ENCODE data around the gene GPR32. TPM values are rescaled to one million over a fixed set of nuclear protein-coding genes. Genes with fewer than 3 reads are reported as not detected.
"Not testable (repeated sequence)": the region's sequence is repeated elsewhere in the genome, so short reads cannot be mapped to it uniquely, and the experiment has no call there.

Gene GPR32
- total RNA-seq, 4 donors from 2014 or later = not detected

GRCh38 chr19:50749490-50749889, 20.8 kb upstream of the GPR32 start:
- TF ChIP-seq, protein P1, sequence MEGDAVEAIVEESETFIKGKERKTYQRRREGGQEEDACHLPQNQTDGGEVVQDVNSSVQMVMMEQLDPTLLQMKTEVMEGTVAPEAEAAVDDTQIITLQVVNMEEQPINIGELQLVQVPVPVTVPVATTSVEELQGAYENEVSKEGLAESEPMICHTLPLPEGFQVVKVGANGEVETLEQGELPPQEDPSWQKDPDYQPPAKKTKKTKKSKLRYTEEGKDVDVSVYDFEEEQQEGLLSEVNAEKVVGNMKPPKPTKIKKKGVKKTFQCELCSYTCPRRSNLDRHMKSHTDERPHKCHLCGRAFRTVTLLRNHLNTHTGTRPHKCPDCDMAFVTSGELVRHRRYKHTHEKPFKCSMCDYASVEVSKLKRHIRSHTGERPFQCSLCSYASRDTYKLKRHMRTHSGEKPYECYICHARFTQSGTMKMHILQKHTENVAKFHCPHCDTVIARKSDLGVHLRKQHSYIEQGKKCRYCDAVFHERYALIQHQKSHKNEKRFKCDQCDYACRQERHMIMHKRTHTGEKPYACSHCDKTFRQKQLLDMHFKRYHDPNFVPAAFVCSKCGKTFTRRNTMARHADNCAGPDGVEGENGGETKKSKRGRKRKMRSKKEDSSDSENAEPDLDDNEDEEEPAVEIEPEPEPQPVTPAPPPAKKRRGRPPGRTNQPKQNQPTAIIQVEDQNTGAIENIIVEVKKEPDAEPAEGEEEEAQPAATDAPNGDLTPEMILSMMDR (IDR thresholded peaks at IDR 0.05) = no peak
- no peak for TF ChIP-seq POLR2A (IDR thresholded peaks at IDR 0.05)
- TF ChIP-seq EP300 (IDR thresholded peaks at IDR 0.05) = no peak

DNA sequence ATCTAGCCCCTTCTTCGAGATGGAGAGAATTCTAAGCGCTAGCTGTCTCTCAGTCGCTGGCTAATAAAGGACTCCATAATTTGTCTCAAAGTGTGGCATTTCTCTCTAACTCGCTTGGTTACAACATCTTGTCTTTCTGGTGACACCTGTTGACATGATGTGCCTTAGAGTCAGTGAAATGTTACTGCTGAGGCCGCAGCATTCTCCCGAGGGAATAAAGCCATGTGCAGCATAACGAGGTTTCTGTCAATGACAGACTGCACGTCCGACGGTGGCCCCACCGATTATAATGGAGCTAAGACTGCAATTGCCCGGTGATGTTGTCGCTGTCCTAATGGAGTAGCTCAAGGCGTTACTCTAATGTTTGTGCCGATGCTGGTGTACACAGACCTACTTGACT, 20.3 kb upstream of the GPR32 start:
- Histone ChIP-seq H3K27ac (no peak overlapping the region), H3K9me3 (no peaks in the 10 kb centered on the region), H3K36me3 (no peaks in the 10 kb centered on the region), H3K4me1 (no peaks in the 10 kb centered on the region), H3K4me3 (no peak overlapping the region), H3K27me3 (peaks cover 77% of the 10 kb centered on the region)
- TF ChIP-seq, protein P1 (IDR thresholded peaks at IDR 0.05) = no peak
- TF ChIP-seq POLR2AphosphoS5 (IDR thresholded peaks at IDR 0.05) = no peak
- TF ChIP-seq EP300 (IDR thresholded peaks at IDR 0.05) = no peak
- no peak for TF ChIP-seq POLR2A (IDR thresholded peaks at IDR 0.05)
- no peak for ATAC-seq
- WGBS, 2 donors (ENCODE audit: low coverage in 1 of 2) = 10 to 64% methylated on average over 5 to 15 of the region's 15 CpGs

More at GRCh38 chr19:50749490-50749889, 20.8 kb upstream of the GPR32 start:
- no peaks in the 10 kb centered on the region for H3K4me1 ChIP-seq
- H3K27me3 ChIP-seq = peaks cover 72% of the 10 kb centered on the region
- H3K27ac ChIP-seq = no peak overlapping the region
- ATAC-seq = no peak
- no peaks in the 10 kb centered on the region for H3K36me3 ChIP-seq
- no peak overlapping the region for H3K4me3 ChIP-seq
- WGBS, 2 donors (ENCODE audit: low coverage in 1 of 2) = 46% methylated on average over 5 to 6 of the region's 6 CpGs
- no peaks in the 10 kb centered on the region for H3K9me3 ChIP-seq

- H3K36me3 ChIP-seq = no peaks in the 10 kb centered on the region
- H3K4me3 ChIP-seq = no peak overlapping the region
- no peak for TF ChIP-seq POLR2A (IDR thresholded peaks at IDR 0.05)
- no peak for TF ChIP-seq EP300 (IDR thresholded peaks at IDR 0.05)
- TF ChIP-seq, protein P1 (IDR thresholded peaks at IDR 0.05) = no peak
- no peak for TF ChIP-seq POLR2AphosphoS5 (IDR thresholded peaks at IDR 0.05)
- H3K27ac ChIP-seq = no peak overlapping the region
- no peaks in the 10 kb centered on the region for H3K4me1 ChIP-seq
- 82 to 100% methylated on average over 1 to 3 of the region's 4 CpGs for WGBS, 2 donors (ENCODE audit: low coverage in 1 of 2)
- no peaks in the 10 kb centered on the region for H3K9me3 ChIP-seq
- H3K27me3 ChIP-seq = peaks cover 85% of the 10 kb centered on the region
- ATAC-seq = no peak
Measured at GRCh38 chr19:50753879-50754278, 16.4 kb upstream of the GPR32 start.

DNA sequence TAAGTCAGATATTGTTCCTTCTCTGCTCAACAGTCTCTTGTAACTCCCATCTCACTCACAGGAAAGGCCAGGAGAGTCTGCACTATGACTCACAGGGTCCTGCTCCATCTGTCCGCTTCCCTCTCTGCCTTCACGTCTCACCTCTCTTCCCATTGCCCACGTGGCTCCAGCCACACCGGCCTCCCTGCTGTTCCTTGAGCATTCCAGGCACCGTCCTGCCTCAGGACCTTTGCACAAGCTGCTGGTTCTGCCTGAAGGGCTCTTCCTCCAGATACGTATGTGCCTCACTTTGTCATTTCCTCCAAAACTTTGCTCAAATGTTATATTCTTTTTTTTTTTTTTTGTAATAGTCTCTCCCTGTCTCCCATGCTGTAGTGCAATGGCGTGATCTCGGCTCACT, 14.0 kb upstream of the GPR32 start:
- H3K27me3 ChIP-seq = peaks cover 63% of the 10 kb centered on the region
- not testable (repeated sequence) for H3K4me1 ChIP-seq, ATAC-seq, H3K9me3 ChIP-seq, H3K4me3 ChIP-seq, H3K36me3 ChIP-seq, H3K27ac ChIP-seq
- 51 to 65% methylated on average over 5 to 8 of the region's 8 CpGs for WGBS, 2 donors (ENCODE audit: low coverage in 1 of 2)

GRCh38 chr19:50757624-50758023, 12.6 kb upstream of the GPR32 start:
- H3K4me3 ChIP-seq, H3K36me3 ChIP-seq, H3K4me1 ChIP-seq, H3K27ac ChIP-seq, H3K9me3 ChIP-seq, ATAC-seq: not testable (repeated sequence)
- H3K27me3 ChIP-seq = peaks cover 66% of the 10 kb centered on the region
- 59% methylated on average over 2 of the region's 3 CpGs; no CpG with 5 or more reads in 1 of the 2 donors for WGBS, 2 donors (ENCODE audit: low coverage in 1 of 2)

DNA sequence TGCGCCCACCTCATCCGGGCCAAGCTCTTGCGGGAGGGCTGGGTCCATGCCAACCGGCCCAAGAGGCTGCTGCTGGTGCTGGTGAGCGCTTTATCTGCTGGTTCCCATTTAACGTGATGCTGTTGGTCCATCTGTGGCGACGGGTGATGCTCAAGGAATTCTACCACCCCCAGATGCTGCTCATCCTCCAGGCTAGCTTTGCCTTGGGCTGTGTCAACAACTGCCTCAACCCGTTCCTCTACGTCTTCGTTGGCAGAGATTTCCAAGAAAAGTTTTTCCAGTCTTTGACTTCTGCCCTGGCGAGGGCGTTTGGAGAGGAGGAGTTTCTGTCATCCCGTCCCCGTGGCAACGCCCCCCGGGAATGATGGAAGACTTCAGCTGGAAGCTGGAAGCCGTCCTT, 11.2 kb upstream of the GPR32 start:
- H3K36me3 ChIP-seq, H3K4me1 ChIP-seq, ATAC-seq, H3K27ac ChIP-seq, H3K4me3 ChIP-seq, H3K9me3 ChIP-seq: not testable (repeated sequence)
- no CpG with 5 or more reads among the region's 18 CpGs for WGBS, 2 donors (ENCODE audit: low coverage in 1 of 2)
- peaks cover 66% of the 10 kb centered on the region for H3K27me3 ChIP-seq

GRCh38 chr19:50759886-50760285, 10.4 kb upstream of the GPR32 start:
- H3K9me3 ChIP-seq = no peaks in the 10 kb centered on the region
- no peak overlapping the region for H3K4me3 ChIP-seq
- no peaks in the 10 kb centered on the region for H3K4me1 ChIP-seq
- H3K27ac ChIP-seq = no peak overlapping the region
- 61 to 66% methylated on average over 4 of the region's 4 CpGs for WGBS, 2 donors (ENCODE audit: low coverage in 1 of 2)
- no peak for ATAC-seq
- TF ChIP-seq POLR2AphosphoS5 (IDR thresholded peaks at IDR 0.05) (no peak), POLR2A (IDR thresholded peaks at IDR 0.05) (no peak), EP300 (IDR thresholded peaks at IDR 0.05) (no peak)
- TF ChIP-seq, protein P1 (IDR thresholded peaks at IDR 0.05) = no peak
- no peaks in the 10 kb centered on the region for H3K36me3 ChIP-seq
- H3K27me3 ChIP-seq = peaks cover 64% of the 10 kb centered on the region

DNA sequence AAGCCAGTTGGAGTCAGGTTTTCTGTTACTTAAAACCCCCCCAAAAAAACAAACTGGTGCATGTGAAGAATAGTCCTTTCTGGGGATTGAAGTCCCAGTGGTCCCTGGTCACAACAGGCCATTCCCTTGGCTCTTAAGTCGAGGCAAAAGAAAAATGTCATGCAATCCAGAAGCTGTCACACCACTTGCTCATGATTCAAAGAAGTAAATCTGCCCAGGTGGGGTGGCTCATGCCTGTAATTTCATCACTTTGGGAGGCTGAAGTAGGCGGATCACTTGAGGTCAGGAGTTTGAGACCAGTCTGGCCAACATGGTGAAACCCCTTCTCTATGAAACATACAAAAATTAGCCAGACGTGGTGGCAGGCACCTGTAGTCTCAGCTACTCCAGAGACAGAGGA, 8.8 kb upstream of the GPR32 start:
- H3K27ac ChIP-seq, H3K9me3 ChIP-seq, ATAC-seq, H3K4me3 ChIP-seq, H3K4me1 ChIP-seq, H3K36me3 ChIP-seq: not testable (repeated sequence)
- WGBS, 2 donors (ENCODE audit: low coverage in 1 of 2) = 38 to 60% methylated on average over 2 to 3 of the region's 3 CpGs
- peaks cover 67% of the 10 kb centered on the region for H3K27me3 ChIP-seq

DNA sequence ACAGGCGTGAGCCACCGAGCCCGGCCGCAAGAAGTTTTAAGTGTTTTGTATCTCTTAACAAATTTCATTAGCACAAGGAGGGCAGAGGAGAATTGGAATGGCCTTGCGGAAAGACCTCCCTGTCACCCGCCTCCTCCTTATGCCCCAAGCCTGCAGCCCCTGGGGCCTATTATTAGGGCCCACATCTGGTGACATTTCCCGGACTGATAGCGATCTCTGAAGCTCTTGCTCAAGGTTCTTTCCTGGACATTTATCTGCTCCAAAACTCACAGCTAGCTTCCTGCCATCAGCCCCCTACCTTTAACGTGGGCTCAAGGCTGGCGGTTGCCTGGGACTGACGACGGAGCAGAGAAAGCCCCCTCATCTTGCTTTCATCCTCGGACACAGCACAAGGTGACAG, 6.7 kb upstream of the GPR32 start:
- not testable (repeated sequence) for H3K4me3 ChIP-seq, ATAC-seq, H3K36me3 ChIP-seq, H3K27ac ChIP-seq, H3K4me1 ChIP-seq, H3K9me3 ChIP-seq
- H3K27me3 ChIP-seq = peaks cover 64% of the 10 kb centered on the region
- 86% methylated on average over 4 of the region's 13 CpGs; no CpG with 5 or more reads in 1 of the 2 donors for WGBS, 2 donors (ENCODE audit: low coverage in 1 of 2)

Data from gastroesophageal sphincter (tissue), 4 donors.